NCI-H2196 (cell line): Measurements from ENCODE around the gene ZNF2.

Source experiments
- DNase-seq: peaks from one replicate; lab custom pipeline; 2025; ENCODE audit not compliant: unreplicated experiment; lab: John Stamatoyannopoulos, UW

Gene ZNF2

GRCh38 chr2:95165371-95166064 is at the start of gene ZNF2:
TSS of gene ZNF2 (plus strand) at chr2:95165809. CDS start at chr2:95176227, 10,418 bp downstream.
- DNase-seq = peak; percentile 97

DNA sequence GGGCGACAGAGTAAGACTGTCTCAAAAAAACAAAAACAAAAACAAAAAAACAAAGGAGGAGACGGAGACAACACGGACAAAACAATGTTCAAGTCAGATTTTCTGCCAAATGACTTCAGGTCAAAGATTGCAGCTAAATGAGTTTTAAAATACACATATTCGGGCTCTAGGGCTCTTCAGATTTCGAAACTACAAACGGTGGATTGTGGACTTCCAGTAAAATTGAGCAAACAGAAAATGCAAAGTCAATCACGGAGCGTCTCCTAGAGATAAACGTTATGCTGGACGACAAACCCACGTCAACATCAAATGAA is 44.6 kb upstream of the ZNF2 start:
- no peak for DNase-seq

DNA sequence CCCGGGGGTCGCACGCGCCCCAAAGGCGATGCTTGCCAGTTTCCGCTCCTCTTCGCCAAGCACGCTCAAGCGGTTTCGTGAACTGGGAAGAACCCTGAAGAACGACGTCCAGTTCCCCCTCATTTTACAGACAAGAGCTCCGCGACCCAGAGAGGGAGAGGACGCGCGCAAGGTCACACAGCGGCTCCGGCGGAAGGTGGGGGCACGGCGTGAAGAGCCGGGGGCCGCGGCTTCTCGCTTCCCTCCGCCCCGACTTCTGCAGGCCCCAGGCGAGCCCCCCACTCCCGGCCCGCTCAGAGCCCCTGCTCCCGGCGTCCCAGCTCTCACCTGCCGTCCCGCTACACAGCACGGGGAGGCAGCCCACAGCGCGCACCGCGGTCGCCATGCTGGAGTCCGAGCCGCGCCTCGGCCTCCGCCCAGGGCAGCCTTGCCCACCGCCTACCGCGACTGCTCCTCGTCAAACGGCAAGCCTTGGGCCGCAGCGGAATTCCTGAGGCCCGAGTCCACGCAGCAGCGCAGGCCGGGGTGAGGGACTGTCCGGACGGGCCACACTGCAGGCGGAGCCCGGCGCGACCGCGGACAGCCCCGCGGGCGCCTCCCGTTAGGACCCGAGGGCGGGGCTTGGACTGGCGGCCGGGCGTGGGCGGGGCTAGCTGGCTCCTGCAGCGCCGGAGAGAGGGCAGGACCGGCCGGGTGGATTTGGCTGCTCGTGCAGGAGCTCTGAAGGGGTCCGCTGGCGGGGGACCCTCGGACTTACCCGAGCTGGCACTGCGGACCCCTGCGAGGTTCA is 44.0 kb upstream of the ZNF2 start, which contains the start of gene MRPS5:
Gene MRPS5, minus strand, starts transcription at position 402 of the 790 bp plus-strand sequence. Its CDS starts 17 bp downstream, at position 385.
- peak; percentile 83 for DNase-seq

- no peak for DNase-seq
These were observed 43.4 kb upstream of the ZNF2 start for GRCh38 chr2:95122197-95122551.

DNA sequence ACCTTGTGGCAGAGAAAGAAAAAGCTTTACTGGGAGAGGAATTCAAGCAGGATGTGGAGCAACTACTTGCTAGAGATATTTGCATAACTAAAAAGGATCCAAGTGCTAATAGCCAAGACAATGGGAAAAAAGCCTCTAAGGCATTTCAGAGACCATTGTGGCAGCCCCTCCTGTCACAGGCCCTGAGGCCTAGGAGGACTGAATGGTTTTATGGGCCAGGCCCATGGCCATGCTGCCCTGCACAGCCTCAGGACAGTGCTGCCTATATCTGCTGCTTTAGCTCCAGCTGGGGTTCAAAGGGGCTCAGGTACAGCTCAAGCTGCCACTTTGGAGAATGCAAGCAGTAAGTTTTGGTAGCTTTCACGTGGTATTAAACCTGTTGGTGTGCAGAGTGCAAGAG is 26.9 kb upstream of the ZNF2 start:
- DNase-seq = no peak

- DNase-seq = no peak
These were observed 21.8 kb upstream of the ZNF2 start for GRCh38 chr2:95143838-95144237.

GRCh38 chr2:95149397-95149984 is 16.1 kb upstream of the ZNF2 start:
- no peak for DNase-seq

- no peak for DNase-seq
These were observed 7.2 kb upstream of the ZNF2 start for GRCh38 chr2:95158441-95158840.

DNA sequence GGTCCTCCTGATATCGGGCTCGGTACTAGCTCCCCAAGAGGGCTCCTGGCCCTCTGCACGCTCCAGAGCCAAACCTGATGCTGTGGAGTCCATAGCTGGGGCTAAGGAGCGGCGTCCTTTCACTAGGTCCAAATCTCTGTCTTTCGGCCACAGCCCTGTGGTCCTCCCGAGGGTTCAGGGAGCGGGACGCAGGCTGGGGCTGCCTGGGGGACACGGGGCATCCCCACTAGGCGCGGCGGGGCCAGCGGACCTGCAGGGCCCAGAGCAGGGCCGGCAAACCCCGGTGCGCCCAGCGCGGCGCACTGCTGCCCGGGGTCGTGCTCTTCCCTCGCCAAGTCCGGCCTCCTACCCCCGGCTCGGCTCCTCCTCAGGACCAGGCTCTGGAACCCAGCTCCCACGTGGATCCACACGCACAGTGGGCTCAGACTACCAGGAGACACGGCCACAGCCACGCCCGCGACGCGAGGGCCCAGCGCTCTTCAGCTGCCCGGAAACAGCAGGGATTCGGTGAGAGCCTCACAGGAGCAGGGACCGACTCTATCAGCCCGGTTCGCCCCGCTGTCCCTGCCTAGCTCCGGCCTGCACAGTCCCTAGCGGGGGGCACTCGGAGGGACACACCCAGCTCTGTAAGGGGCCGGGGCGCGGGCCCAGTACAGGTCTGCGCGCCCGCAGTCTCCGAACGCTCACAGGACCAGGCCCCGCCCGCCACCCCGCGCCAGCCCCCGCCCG is 6.6 kb upstream of the ZNF2 start:
- peak; percentile 18 for DNase-seq

DNA sequence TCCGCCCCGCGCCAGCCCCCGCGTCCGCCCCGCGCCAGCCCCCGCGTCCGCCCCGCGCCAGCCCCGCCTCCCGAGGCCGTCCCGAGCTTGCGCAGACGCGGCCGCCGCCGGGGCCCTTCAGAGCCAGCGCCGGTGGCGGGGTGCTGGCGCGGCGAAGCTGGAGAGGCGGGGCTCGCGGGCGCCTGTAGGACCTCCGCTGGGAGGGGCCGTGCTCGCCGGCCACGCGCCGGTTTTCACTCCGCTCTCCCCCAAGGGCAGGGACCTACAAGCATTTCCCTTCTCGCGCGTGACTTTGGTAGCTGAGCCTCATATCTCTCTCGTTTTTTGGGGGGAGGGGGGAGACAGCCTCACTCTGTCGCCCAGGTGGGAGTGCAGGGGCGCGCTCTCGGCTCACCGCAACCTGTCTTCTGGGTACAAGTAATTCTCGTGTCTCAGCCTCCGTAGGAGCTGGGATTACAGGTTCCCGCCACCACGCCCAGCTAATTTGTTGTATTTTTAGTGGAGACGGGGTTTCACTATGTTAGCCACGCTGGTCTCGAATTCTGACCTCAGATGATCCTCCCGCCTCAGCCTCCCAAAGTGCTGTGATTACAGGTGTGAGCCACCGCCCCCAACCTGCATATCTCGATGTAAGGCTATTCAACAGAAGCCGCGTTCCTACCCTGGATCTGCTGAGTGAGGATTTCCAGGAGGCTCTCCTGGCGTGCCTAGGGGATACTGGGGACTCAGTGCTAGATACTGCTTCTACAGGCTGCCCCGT is 5.7 kb upstream of the ZNF2 start, which contains the start of gene ZNF514:
Gene ZNF514, minus strand, starts transcription at position 159 of the 760 bp plus-strand sequence. CDS start 6,595 bp downstream, outside the sequence.
- DNase-seq = peak; percentile 74

GRCh38 chr2:95165030-95165370 is 609 bp upstream of the ZNF2 start:
- DNase-seq = no peak

- DNase-seq = no peak
These were observed 605 bp downstream of the ZNF2 start for GRCh38 chr2:95166065-95166763.

DNA sequence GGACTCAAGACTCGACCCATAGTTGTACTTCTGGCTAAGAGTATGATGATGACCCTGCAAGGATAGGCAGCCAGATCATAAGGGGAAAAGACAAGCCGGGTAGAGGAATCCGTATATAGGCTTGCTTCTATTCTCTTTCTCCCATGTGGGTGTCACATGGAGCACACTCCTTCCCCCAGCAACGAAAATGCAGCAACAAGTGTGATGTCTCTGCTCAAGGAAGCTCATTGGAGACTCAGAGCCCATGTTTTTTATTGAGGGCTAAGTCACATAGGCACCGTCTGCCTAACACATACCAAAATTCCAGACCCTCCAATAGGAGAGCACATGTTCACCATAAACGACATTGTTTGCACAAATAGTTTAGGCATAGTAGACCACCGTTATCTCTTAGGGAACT is 6.3 kb downstream of the ZNF2 start:
- DNase-seq = no peak

DNA sequence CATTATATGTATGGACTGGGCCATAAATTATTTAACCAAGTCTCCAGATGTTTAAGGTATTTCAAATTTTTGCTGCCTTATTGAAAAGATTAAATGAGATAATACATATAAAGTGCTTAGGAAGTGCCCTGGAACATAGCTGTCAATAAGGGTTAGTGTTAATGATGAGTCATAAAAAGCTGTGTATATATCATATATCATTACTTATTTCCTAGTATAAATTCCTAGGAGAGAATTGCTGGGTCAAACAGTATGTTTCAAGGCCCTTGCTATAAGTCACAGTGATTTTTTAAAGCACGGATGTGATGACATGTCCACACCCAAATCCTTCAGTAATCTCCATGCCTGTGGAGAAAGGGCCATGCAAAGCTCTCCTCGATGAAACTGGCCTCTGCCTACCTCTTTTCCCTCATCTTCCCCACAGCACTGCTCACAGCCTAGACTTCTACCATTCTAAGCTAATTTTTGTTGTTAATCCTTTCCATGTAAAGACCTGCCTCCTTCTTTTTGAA is 8.5 kb downstream of the ZNF2 start:
- DNase-seq = no peak

DNA sequence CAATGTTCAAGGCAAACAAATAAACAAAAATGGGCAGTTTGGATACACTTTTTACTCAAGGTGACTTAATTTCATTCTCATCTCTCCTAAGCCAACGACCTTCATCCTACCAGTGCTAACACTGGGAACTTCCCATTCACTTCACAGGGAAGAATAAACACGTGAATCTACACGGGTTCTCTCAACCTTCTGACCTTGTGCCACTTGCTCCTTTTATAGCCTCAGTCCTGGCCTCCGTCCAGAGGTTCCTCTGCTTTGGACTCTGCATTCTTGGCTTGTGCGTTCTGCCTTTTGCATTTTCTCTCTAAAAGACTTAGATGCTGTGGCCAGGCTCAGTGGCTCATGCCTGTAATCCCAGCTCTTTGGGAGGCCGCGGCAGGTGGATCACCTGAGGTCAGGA is 13.8 kb downstream of the ZNF2 start:
- no peak for DNase-seq

DNA sequence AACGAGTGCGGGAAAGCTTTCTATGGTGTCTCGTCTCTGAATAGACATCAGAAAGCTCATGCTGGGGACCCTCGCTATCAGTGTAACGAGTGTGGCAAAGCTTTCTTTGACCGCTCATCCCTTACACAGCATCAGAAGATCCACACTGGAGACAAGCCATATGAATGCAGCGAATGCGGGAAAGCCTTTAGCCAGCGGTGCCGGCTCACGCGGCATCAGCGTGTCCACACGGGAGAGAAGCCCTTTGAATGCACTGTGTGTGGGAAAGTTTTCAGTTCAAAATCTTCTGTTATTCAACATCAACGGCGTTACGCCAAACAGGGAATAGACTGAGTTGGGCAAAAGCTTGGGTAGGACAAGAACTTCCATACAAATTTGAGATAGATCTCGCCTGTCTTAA is 16.2 kb downstream of the ZNF2 start:
- no peak for DNase-seq

DNA sequence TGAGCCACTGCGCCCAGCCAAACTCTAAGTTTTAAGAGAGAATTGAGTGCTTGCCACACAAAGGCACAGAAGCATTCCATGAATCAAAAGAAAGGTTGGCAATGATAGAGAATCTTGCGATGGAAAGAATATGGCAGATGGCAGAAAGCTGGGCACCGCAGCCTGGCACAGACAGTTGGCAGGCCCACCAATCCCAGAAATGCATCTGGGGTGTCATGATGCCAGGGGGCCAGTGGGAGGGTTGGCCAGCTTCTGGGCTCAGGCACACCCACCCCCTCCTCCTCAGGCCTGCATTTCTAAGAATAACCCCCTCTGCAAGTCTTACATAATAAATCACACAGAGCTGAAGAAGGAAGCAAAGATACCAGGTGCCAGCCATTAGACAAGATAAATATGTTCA is 19.6 kb downstream of the ZNF2 start:
- no peak for DNase-seq

DNA sequence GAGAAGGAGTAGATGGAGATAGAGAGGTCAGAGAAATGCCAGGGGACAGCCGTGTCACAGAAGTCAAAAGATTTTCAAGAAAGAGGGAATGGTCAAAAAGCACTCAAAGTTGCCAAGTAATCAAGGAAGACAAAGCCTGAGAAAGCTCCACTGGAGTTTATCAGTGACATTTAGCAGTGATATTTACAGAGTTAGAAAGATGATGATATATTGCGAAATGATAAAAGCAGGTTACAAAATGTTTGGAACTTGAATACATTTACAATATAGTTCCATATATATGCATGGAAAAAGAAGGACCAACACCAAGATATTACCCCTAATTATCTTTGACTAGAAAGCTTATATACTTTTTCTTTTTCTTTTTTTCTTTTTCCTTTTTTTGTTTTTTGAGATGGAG is 20.4 kb downstream of the ZNF2 start:
- DNase-seq = no peak

GRCh38 chr2:95192956-95193355 is 27.3 kb downstream of the ZNF2 start:
- peak; percentile 27 for DNase-seq

GRCh38 chr2:95203911-95204310 is 38.3 kb downstream of the ZNF2 start:
- DNase-seq = no peak
